SKM-1 treated with dmso at 0.1 percent for 144 hours (cell line): ENCODE measurements around the gene USP17L13.
"Not testable (repeated sequence)": the region's sequence is repeated elsewhere in the genome, so short reads cannot be mapped to it uniquely, and the experiment has no call there.

Experiments used
- DNase-seq: peaks from one replicate; lab custom pipeline; 2025; ENCODE audit not compliant: unreplicated experiment; lab: John Stamatoyannopoulos, UW

Gene USP17L13, protein sequence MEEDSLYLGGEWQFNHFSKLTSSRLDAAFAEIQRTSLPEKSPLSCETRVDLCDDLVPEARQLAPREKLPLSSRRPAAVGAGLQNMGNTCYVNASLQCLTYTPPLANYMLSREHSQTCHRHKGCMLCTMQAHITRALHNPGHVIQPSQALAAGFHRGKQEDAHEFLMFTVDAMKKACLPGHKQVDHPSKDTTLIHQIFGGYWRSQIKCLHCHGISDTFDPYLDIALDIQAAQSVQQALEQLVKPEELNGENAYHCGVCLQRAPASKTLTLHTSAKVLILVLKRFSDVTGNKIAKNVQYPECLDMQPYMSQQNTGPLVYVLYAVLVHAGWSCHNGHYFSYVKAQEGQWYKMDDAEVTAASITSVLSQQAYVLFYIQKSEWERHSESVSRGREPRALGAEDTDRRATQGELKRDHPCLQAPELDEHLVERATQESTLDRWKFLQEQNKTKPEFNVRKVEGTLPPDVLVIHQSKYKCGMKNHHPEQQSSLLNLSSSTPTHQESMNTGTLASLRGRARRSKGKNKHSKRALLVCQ

DNA sequence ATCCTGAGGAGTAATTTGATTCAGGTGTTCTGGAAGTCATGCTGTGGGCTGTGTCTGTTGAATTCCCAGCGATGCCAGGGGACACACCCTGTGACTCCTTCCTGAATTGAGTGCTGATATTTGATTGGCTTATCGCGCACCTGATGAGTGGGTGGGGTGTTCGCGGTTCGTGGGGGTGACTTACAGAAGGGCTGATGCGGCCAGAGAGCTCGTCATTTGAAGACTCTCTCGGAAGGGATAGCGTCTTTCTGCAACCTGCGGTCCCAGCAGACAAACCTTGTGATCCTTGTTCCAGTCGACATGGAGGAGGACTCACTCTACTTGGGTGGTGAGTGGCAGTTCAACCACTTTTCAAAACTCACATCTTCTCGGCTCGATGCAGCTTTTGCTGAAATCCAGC lies at the start of gene USP17L13:
TSS of gene USP17L13 (plus strand) at position 301 of the 400 bp plus-strand sequence. CDS start at position 301, 0 bp downstream.
- DNase-seq: not testable (repeated sequence)

DNA sequence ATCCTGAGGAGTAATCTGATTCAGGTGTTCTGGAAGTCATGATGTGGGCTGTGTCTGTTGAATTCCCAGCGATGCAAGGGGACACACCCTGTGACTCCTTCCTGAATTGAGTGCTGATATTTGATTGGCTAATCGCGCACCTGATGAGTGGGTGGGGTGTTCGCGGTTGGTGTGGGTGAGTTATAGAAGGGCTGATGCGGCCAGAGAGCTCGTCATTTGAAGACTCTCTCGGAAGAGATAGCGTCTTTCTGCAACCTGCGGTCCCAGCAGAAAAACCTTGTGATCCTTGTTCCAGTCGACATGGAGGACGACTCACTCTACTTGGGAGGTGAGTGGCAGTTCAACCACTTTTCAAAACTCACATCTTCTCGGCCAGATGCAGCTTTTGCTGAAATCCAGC lies 14.3 kb upstream of the USP17L13 start, which contains the start of gene USP17L10:
TSS of gene USP17L10 (plus strand) at position 301 of the 400 bp plus-strand sequence. CDS start at position 301, 0 bp downstream.
- DNase-seq: not testable (repeated sequence)

- DNase-seq: not testable (repeated sequence)
These were observed 10.0 kb upstream of the USP17L13 start for GRCh38 chr4:9214701-9215100.

DNA sequence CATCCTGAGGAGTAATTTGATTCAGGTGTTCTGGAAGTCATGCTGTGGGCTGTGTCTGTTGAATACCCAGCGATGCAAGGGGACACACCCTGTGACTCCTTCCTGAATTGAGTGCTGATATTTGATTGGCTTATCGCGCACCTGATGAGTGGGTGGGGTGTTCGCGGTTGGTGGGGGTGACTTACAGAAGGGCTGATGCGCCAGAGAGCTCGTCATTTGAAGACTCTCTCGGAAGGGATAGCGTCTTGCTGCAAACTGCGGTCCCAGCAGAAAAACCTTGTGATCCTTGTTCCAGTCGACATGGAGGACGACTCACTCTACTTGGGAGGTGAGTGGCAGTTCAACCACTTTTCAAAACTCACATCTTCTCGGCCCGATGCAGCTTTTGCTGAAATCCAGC lies 9.6 kb upstream of the USP17L13 start, which contains the start of gene USP17L11:
TSS of gene USP17L11 (plus strand) at position 301 of the 400 bp plus-strand sequence. CDS start at position 301, 0 bp downstream.
- not testable (repeated sequence) for DNase-seq

GRCh38 chr4:9219852-9220251 lies 4.8 kb upstream of the USP17L13 start, which contains the start of gene USP17L12:
Gene USP17L12, plus strand, starts transcription at chr4:9220152. Its CDS starts 0 bp downstream, at chr4:9220152.
- DNase-seq: not testable (repeated sequence)

DNA sequence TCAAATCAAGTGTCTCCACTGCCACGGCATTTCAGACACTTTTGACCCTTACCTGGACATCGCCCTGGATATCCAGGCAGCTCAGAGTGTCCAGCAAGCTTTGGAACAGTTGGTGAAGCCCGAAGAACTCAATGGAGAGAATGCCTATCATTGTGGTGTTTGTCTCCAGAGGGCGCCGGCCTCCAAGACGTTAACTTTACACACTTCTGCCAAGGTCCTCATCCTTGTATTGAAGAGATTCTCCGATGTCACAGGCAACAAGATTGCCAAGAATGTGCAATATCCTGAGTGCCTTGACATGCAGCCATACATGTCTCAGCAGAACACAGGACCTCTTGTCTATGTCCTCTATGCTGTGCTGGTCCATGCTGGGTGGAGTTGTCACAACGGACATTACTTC lies 5.6 kb downstream of the USP17L13 start:
- not testable (repeated sequence) for DNase-seq

DNA sequence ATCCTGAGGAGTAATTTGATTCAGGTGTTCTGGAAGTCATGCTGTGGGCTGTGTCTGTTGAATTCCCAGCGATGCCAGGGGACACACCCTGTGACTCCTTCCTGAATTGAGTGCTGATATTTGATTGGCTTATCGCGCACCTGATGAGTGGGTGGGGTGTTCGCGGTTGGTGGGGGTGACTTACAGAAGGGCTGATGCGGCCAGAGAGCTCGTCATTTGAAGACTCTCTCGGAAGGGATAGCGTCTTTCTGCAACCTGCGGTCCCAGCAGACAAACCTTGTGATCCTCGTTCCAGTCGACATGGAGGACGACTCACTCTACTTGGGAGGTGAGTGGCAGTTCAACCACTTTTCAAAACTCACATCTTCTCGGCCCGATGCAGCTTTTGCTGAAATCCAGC lies 9.4 kb downstream of the USP17L13 start, which contains the start of gene USP17L15:
TSS of gene USP17L15 (plus strand) at position 301 of the 400 bp plus-strand sequence. CDS start at position 301, 0 bp downstream.
- DNase-seq: not testable (repeated sequence)

DNA sequence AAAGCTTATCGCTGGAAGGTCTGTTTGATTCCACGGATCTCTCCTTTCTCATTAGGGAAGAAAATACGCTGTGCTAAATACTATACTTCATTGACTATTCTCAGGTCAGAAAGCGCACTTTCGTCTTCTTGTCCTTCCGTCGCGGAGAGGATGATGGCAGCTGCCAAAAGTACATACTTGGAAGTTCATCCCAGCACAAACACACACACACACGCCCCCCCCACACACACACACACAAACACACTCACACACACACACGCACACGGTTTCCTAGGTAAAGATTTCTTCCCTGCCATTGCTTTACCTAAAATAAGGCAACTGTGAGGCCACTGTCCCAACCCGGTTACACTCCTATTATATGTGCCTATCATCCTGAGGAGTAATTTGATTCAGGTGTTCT lies 13.8 kb downstream of the USP17L13 start:
- DNase-seq: not testable (repeated sequence)

DNA sequence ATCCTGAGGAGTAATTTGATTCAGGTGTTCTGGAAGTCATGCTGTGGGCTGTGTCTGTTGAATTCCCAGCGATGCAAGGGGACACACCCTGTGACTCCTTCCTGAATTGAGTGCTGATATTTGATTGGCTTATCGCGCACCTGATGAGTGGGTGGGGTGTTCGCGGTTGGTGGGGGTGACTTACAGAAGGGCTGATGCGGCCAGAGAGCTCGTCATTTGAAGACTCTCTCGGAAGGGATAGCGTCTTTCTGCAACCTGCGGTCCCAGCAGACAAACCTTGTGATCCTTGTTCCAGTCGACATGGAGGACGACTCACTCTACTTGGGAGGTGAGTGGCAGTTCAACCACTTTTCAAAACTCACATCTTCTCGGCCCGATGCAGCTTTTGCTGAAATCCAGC lies 18.9 kb downstream of the USP17L13 start, which contains the start of gene USP17L17:
TSS of gene USP17L17 (plus strand) at position 301 of the 400 bp plus-strand sequence. CDS start at position 301, 0 bp downstream.
- DNase-seq: not testable (repeated sequence)

DNA sequence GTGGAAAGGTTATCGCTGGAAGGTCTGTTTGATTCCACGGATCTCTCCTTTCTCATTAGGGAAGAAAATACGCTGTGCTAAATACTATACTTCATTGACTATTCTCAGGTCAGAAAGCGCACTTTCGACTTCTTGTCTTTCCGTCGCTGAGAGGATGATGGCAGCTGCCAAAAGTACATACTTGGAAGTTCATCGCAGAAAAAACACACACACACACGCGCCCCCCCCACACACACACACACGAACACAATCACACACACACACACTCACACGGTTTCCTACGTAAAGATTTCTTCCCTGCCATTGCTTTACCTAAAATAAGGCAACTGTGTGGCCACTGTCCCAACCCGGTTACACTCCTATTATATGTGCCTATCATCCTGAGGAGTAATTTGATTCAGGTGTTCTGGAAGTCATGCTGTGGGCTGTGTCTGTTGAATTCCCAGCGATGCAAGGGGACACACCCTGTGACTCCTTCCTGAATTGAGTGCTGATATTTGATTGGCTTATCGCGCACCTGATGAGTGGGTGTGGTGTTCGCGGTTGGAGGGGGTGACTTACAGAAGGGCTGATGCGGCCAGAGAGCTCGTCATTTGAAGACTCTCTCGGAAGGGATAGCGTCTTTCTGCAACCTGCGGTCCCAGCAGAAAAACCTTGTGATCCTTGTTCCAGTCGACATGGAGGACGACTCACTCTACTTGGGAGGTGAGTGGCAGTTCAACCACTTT lies 23.4 kb downstream of the USP17L13 start, which contains the start of gene USP17L18:
TSS of gene USP17L18 (plus strand) at position 678 of the 728 bp plus-strand sequence. CDS start at position 678, 0 bp downstream.
- DNase-seq: not testable (repeated sequence)

DNA sequence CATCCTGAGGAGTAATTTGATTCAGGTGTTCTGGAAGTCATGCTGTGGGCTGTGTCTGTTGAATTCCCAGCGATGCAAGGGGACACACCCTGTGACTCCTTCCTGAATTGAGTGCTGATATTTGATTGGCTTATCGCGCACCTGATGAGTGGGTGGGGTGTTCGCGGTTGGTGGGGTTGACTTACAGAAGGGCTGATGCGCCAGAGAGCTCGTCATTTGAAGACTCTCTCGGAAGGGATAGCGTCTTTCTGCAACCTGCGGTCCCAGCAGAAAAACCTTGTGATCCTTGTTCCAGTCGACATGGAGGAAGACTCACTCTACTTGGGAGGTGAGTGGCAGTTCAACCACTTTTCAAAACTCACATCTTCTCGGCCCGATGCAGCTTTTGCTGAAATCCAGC lies 28.4 kb downstream of the USP17L13 start, which contains the start of gene USP17L19:
TSS of gene USP17L19 (plus strand) at position 301 of the 400 bp plus-strand sequence. CDS start at position 301, 0 bp downstream.
- DNase-seq: not testable (repeated sequence)

DNA sequence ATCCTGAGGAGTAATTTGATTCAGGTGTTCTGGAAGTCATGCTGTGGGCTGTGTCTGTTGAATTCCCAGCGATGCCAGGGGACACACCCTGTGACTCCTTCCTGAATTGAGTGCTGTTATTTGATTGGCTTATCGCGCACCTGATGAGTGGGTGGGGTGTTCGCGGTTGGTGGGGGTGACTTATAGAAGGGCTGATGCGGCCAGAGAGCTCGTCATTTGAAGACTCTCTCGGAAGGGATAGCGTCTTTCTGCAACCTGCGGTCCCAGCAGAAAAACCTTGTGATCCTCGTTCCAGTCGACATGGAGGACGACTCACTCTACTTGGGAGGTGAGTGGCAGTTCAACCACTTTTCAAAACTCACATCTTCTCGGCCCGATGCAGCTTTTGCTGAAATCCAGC lies 33.1 kb downstream of the USP17L13 start, which contains the start of gene USP17L20:
TSS of gene USP17L20 (plus strand) at position 301 of the 400 bp plus-strand sequence. CDS start at position 301, 0 bp downstream.
- DNase-seq: not testable (repeated sequence)

- DNase-seq: not testable (repeated sequence)
These were observed 37.9 kb downstream of the USP17L13 start, which contains the start of gene USP17L21 for GRCh38 chr4:9262572-9262971. Gene USP17L21, plus strand, starts transcription at chr4:9262872. Its CDS starts 0 bp downstream, at chr4:9262872.

DNA sequence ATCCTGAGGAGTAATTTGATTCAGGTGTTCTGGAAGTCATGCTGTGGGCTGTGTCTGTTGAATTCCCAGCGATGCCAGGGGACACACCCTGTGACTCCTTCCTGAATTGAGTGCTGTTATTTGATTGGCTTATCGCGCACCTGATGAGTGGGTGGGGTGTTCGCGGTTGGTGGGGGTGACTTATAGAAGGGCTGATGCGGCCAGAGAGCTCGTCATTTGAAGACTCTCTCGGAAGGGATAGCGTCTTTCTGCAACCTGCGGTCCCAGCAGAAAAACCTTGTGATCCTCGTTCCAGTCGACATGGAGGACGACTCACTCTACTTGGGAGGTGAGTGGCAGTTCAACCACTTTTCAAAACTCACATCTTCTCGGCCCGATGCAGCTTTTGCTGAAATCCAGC lies 42.6 kb downstream of the USP17L13 start, which contains the start of gene USP17L22:
TSS of gene USP17L22 (plus strand) at position 301 of the 400 bp plus-strand sequence. CDS start at position 301, 0 bp downstream.
- not testable (repeated sequence) for DNase-seq

DNA sequence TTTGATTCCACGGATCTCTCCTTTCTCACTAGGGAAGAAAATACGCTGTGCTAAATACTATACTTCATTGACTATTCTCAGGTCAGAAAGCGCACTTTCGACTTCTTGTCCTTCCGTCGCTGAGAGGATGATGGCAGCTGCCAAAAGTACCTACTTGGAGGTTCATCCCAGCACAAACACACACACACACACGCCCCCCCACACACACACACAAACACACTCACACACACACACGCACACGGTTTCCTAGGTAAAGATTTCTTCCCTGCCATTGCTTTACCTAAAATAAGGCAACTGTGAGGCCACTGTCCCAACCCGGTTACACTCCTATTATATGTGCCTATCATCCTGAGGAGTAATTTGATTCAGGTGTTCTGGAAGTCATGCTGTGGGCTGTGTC lies 47.0 kb downstream of the USP17L13 start:
- DNase-seq: not testable (repeated sequence)
